Right renal cortex interstitium (tissue), 3 donors: ENCODE results near the gene MAN2B1. TPM values are rescaled to one million over a fixed set of nuclear protein-coding genes. Genes with fewer than 3 reads are reported as not detected.
"Not testable (repeated sequence)": the region's sequence is repeated elsewhere in the genome, so short reads cannot be mapped to it uniquely, and the experiment has no call there.

Source experiments
- DNase-seq, 3 donors: peaks; one replicate each; pipeline ENCODE4 v3.0.0-alpha.2; 2013; ENCODE audit warnings: low read depth in 3 of 3, low spot score in 2 of 3
- polyA plus RNA-seq, 3 donors: library from polyadenylated mRNA; unstranded; fragments of 120-200 nt; gene quantifications; one replicate each; pipeline ENCODE4 v1.2.1, GENCODE V29; 2013; ENCODE audit not compliant: insufficient read length in 3 of 3

MAN2B1 gene
- polyA plus RNA-seq, result 10 to 100 TPM; 23.6 to 26.0 (median 24.1) TPM

GRCh38 chr19:12666265-12667048 is at the start of gene MAN2B1, which contains the start of gene WDR83:
Gene MAN2B1 (minus strand): TSS chr19:12666742. CDS start chr19:12666701, 41 bp downstream.
Gene WDR83 (plus strand): TSS chr19:12666807. CDS start chr19:12669791, 2,984 bp downstream.
- DNase-seq, result no peak

- DNase-seq, result no peak
Measured at GRCh38 chr19:12715929-12716328, 49.4 kb upstream of the MAN2B1 start.

DNA sequence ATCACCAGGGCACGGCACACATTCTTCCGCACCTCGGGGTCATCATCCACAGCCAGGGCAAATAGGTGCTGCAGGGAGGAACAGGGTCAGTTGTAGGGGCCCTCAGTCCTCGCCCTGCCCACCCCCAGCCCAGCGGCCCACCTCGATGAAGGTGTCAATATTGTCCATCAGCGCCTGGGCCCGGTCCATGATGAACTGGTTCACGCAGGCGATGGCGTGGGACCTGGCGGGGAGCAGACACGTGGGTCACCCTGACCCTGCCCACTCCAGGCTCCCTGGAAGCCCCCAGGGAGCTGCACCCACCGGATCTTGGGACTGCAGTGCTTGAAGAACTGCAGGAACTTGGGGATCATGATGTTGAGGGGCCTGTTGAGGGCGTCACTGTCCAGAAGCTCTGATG is 48.6 kb upstream of the MAN2B1 start:
- no peak for DNase-seq

DNA sequence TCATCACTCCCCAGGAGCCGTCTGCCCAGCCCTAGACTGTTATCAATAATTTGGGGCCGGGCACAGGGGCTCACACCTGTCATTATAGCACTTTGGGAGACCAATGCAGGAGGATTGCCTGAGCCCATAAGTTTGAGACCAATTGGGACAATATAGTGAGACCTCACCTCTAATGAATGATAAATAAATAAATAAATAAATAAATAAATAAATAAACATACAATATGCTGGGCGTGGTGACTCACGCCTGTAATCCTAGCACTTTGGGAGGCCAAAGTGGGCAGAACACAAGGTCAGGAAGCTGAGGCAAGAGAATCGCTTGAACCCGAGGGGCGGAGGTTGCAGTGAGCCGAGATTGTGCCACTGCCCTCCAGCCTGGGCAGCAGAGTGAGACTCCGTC is 46.8 kb upstream of the MAN2B1 start:
- not testable (repeated sequence) for DNase-seq

DNA sequence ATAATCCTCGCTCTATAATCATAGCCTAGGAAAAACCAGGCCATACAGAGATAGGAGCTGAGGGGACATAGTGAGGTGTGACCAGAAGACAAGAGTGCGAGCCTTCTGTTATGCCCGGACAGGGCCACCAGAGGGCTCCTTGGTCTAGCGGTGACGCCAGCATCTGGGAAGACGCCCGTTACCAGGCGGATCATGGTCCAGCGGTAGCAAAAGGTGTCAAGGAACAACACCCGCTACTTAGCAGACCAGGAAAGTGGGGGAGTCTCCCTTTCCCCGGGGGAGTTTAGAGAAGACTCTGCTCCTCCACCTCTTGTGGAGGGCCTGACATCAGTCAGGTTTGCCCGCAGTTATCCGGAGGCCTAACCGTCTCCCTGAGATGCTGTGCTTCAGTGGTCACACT is 45.5 kb upstream of the MAN2B1 start:
- not testable (repeated sequence) for DNase-seq

GRCh38 chr19:12711187-12711586 is 44.6 kb upstream of the MAN2B1 start:
- no peak for DNase-seq

GRCh38 chr19:12708641-12709040 is 42.1 kb upstream of the MAN2B1 start:
- no peak for DNase-seq

GRCh38 chr19:12706332-12706718 is 39.8 kb upstream of the MAN2B1 start:
- no peak for DNase-seq

- DNase-seq, result no peak
Measured at GRCh38 chr19:12705654-12706331, 39.3 kb upstream of the MAN2B1 start.

- DNase-seq, result no peak
Measured at GRCh38 chr19:12705169-12705568, 38.6 kb upstream of the MAN2B1 start.

DNA sequence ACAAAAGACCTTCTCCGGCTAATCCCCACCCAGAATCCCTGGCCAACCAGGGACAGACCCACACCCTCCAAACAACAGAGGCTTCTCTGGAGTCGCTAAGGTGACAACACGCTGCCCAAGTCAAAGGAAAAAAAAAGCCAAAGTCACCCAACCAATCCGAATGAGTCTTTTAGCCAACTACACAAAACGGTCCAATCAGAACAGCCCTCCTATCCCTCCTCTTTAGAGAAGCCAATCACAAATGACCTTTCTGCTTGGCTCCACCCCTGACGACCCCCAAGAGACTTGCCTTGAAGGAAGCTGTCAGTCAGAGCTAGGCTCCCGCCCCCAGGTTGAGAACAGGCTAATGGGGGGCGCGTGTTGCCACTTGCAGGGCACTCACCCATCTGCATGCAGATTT is 36.5 kb upstream of the MAN2B1 start:
- DNase-seq, result no peak

DNA sequence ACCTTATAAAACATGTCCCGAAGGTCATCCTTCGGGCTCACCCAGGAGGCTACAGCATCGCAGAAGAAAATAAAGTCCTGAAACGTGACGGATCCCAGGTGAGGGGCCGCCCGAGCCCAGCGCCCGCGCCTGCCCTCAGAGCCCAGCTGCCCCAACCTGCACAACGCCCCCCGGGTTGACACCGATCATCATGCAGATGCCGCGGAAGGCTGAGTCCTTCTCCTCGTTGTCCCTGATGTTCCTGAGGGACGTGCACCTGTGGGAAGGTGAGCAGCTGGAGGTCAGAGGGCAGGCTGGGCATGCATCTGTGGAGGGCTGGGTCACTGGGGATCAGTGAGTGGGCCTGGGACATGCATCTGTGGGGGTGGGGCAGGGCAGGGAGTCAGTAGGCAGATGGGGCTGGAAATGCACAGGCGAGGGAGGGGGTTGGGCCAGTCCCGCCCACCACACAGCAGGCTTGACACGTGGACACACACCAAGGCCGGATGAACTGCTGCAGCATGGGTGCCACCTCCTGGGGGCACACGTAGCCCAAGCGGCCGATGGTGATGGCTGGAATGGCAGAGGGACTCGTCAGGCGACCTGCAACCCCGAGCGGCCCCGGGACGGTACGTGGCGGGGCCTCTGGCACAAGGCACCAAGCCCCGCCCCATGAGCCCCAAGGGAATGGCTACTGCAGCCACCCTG is 35.2 kb upstream of the MAN2B1 start:
- DNase-seq, result no peak

GRCh38 chr19:12698138-12698537 is 31.6 kb upstream of the MAN2B1 start:
- DNase-seq, result no peak

DNA sequence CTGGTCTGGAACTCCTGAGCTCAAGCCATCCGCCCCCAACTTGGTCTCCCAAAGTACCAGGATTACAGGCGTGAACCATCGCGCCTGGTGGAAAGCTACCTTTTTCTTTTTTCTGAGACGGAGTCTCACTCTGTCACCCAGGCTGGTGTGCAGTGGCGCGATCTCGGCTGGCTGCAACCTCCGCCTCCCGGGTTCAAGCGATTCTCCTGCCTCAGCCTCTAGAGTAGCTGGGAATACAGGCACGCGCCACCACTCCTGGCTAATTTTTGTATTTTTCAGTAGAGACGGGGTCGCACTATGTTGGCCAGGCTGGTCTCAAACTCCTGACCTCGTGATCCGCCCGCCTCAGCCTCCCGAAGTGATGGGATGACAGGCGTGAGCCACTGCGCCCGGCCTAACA is 30.9 kb upstream of the MAN2B1 start:
- not testable (repeated sequence) for DNase-seq

DNA sequence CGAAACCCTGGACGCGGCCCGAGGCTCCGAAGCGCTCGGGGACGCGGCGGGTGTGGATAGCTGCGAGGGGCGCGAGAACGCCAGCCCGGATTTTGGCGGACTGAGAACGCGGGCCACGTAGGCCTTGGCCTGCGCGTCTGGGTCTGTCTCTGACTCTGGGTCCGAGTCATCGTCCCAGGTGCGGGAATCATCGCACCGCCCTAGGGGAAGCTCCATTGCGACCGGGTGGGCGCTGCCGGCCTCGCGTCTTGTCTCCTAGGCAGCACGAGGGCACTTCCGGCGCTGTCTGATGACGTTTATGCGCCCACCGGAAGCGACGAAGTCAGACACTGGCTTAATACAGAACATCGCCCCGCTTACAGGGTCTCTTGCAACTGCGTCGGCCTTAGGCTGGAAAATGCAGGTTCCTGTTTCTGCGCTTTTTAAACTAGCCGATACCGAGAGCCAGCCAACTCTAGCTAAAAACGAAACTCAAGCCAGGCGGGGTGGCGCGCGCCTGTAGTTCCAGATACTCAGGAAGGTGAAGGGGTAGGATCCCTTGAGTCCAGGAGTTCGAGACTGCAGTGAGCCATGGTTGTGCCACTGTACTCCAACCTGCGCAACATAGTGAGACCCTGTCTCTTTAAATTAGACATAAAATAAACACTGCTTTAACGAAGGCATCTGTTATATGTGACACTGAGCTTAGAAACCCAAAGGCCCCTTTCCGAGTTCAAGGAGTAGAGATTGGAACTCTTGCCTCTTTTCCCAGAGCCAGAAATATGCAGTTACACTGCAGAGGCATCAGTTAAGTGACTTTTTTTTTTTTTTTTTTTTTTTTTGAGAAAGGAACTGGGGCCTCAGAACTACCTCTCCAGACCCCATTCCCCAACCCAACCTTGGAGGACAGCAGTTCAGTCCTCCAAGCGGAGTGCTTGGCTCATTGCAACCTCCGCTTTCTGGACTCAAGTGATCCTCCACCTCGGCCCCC is 30.1 kb upstream of the MAN2B1 start, which contains the start of gene FBXW9:
FBXW9 (minus strand) TSS at position 266 of the 970 bp plus-strand sequence; CDS start at position 216, 50 bp downstream.
- peak; percentile 91 to 93 (median 92) for DNase-seq

GRCh38 chr19:12695997-12696365 is 29.4 kb upstream of the MAN2B1 start:
- DNase-seq, result no peak

GRCh38 chr19:12695514-12695913 is 29.0 kb upstream of the MAN2B1 start:
- DNase-seq, result no peak

DNA sequence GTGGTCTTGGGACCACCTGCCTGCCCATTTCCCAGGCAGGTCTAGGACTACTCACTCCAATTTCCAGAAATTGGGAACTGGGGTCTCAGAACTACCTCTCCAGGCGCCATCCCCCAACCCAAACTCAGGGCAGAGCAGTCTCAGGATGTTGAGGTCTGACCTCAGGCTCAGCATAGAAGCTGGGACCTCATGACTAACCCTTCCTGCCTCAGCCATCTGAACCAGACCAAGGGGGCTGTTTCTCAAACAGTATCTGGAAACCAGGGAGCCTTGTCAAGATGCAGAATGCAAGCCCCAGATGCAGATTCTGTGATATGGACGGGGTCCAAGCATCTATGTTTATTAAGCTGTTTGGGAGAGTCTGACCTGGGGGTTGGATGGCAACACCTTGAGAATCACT is 28.6 kb upstream of the MAN2B1 start:
- no peak for DNase-seq

GRCh38 chr19:12694641-12695040 is 28.1 kb upstream of the MAN2B1 start:
- DNase-seq, result no peak

DNA sequence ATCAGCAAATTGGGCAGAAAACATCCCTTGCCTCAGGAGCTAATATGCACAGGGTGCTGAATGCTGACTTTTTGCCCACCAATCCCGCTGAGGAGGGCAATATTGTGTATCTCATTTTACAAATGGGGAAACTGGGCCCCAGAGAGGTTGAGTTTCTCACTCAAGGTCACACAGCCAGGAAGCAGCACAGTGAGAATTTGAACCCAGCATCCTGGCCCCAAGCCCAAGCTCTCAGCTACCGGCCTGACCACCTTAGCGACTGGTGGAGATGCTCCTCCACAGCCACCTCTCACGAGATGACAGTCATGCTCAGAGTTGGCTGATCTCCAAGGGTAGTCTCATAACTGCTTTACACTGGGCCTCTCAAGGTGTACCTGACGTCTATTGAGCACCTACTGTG is 26.4 kb upstream of the MAN2B1 start:
- DNase-seq, result no peak
